Measurements from ENCODE around the gene IGFBPL1.

- no peak for TF ChIP-seq EP300 (IDR thresholded peaks at IDR 0.05)
- TF ChIP-seq CTCF (IDR thresholded peaks at IDR 0.05): no peak
These were observed 67.4 kb downstream of the IGFBPL1 start for GRCh38 chr9:38356851-38357250.

Measured in stomach (tissue), 4 donors.